Tibial artery (tissue), 4 donors: ENCODE measurements around the gene OBSCN.
A peak's percentile ranks its signal among the peaks of the same experiment; 100 is the strongest.

Experiments
- DNase-seq, 2 donors: peaks; one replicate each; pipeline ENCODE4 v3.0.0-alpha.2; 2019
- H3K27ac ChIP-seq, 2 donors: fragments of 200-600 bp; sonication (generic) in 1 of 2; 1 replicate in 1 of 2; 2 replicates in 1 of 2; pipeline ENCODE4 v1.5.1; 2018 to 2019; ENCODE audit warnings: mild to moderate bottlenecking in 1 of 2
- H3K27me3 ChIP-seq, 2 donors: fragments of 200-600 bp; sonication (generic) in 1 of 2; one replicate each; pipeline versions ENCODE4 v1.5.1 to v1.6.0; 2016 to 2019
- H3K36me3 ChIP-seq, 3 donors: fragments of 200-600 bp; sonication (generic) in 2 of 3; one replicate each; pipeline ENCODE4 v1.5.1; 2016 to 2019; ENCODE audit warnings: mild to moderate bottlenecking in 2 of 3
- H3K4me1 ChIP-seq, 4 donors: fragments of 200-600 bp; sonication (generic) in 2 of 4; 1 replicate in 3 of 4; 2 replicates in 1 of 4; pipeline ENCODE4 v1.5.1; 2016 to 2019
- H3K4me3 ChIP-seq, 2 donors: fragments of 200-600 bp; sonication (generic) in 1 of 2; 1 replicate in 1 of 2; 2 replicates in 1 of 2; pipeline ENCODE4 v1.5.1; 2018 to 2019; ENCODE audit warnings: mild to moderate bottlenecking in 2 of 2
- H3K9me3 ChIP-seq, 3 donors: fragments of 200-600 bp; sonication (generic) in 1 of 3; one replicate each; pipeline ENCODE4 v1.5.1; 2016 to 2019
- intact Hi-C: fragments of 100-400 bp; cut with DNase I; formaldehyde crosslinking; loops from one replicate; pipeline ENCODE4 v1.15.0; 2023; ENCODE audit warnings: low total_unique reads
- TF ChIP-seq, protein P1 (sequence below), 2 experiments: fragments of 200-600 bp in 1 of 2; fragments of 450-650 bp in 1 of 2; IDR thresholded peaks; one replicate each; pipeline ENCODE4 v1.5.1; 2017 to 2019; ENCODE audit warnings: antibody characterized with exemption in 2 of 2, mild to moderate bottlenecking in 1 of 2, moderate library complexity in 1 of 2

The OBSCN gene

DNA sequence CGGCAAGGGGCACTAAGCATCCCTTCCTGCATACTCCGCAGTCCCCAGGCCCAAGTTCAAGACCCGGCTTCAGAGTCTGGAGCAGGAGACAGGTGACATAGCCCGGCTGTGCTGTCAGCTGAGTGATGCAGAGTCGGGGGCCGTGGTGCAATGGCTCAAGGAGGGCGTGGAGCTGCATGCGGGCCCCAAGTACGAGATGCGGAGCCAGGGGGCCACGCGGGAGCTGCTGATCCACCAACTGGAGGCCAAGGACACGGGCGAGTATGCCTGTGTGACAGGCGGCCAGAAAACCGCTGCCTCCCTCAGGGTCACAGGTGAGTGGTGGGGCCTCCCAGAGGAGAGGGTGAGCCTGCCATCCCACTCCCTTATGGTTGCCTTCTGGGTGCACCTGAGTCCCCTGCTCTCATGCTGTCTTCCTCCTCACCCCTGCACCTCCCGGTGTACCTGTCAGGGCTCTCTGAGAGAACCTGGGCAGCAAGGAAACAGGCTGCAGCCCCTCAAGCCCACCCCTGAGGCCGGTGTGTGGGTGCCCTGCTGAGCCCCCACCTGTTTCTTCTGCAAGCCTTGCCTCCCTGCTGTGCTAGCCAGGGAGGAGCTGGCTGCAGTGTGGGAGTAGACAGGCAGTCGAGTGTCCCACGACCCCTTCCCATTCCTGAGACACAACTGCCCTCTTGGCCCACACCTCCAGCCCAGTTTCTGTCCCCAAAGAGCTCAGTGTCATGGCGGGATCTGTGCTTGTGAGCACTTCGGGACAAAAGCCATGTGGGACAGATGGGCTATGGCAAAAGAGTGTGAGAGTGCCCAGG is 99.6 kb downstream of the OBSCN start:
- Histone ChIP-seq H3K4me1 (no peaks in the 10 kb centered on the region), H3K9me3 (peaks cover 0 to 25% (median 12%) of the 10 kb centered on the region in 3 donors), H3K27me3 (peaks cover 0 to 19% of the 10 kb centered on the region in 2 donors), H3K4me3 (no peak overlapping the region), H3K36me3 (peaks cover 0 to 14% (median 0%) of the 10 kb centered on the region in 3 donors), H3K27ac (no peak overlapping the region)
- intact Hi-C loops, result no loop called here
- TF ChIP-seq, protein P1, sequence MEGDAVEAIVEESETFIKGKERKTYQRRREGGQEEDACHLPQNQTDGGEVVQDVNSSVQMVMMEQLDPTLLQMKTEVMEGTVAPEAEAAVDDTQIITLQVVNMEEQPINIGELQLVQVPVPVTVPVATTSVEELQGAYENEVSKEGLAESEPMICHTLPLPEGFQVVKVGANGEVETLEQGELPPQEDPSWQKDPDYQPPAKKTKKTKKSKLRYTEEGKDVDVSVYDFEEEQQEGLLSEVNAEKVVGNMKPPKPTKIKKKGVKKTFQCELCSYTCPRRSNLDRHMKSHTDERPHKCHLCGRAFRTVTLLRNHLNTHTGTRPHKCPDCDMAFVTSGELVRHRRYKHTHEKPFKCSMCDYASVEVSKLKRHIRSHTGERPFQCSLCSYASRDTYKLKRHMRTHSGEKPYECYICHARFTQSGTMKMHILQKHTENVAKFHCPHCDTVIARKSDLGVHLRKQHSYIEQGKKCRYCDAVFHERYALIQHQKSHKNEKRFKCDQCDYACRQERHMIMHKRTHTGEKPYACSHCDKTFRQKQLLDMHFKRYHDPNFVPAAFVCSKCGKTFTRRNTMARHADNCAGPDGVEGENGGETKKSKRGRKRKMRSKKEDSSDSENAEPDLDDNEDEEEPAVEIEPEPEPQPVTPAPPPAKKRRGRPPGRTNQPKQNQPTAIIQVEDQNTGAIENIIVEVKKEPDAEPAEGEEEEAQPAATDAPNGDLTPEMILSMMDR (IDR thresholded peaks at IDR 0.05), result no peak
- peak in 1 of 2 donors; percentile 54 for DNase-seq

DNA sequence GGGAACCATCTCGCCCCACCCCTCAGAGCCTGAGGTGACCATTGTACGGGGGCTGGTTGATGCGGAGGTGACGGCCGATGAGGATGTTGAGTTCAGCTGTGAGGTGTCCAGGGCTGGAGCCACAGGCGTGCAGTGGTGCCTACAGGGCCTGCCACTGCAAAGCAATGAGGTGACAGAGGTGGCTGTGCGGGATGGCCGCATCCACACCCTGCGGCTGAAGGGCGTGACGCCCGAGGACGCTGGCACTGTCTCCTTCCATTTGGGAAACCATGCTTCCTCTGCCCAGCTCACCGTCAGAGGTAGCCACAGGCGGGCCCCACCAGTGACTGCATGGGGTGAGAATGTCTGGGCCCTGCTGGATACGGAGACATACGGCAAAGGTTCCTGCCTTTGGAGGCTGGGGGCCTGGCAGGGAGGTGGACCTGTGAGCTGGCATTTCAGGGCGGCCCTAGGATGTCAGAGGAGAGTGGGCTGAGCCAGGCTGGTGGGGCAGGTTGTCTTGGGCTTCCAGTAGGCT is 100.3 kb downstream of the OBSCN start:
- Histone ChIP-seq H3K9me3 (peaks cover 0 to 24% (median 12%) of the 10 kb centered on the region in 3 donors), H3K4me3 (no peak overlapping the region), H3K27me3 (peaks cover 0 to 19% of the 10 kb centered on the region in 2 donors), H3K36me3 (peaks cover 0 to 14% (median 0%) of the 10 kb centered on the region in 3 donors), H3K27ac (no peak overlapping the region), H3K4me1 (no peaks in the 10 kb centered on the region)
- intact Hi-C loops, result no loop called here
- no peak for DNase-seq
- TF ChIP-seq, protein P1 (IDR thresholded peaks at IDR 0.05), result no peak

DNA sequence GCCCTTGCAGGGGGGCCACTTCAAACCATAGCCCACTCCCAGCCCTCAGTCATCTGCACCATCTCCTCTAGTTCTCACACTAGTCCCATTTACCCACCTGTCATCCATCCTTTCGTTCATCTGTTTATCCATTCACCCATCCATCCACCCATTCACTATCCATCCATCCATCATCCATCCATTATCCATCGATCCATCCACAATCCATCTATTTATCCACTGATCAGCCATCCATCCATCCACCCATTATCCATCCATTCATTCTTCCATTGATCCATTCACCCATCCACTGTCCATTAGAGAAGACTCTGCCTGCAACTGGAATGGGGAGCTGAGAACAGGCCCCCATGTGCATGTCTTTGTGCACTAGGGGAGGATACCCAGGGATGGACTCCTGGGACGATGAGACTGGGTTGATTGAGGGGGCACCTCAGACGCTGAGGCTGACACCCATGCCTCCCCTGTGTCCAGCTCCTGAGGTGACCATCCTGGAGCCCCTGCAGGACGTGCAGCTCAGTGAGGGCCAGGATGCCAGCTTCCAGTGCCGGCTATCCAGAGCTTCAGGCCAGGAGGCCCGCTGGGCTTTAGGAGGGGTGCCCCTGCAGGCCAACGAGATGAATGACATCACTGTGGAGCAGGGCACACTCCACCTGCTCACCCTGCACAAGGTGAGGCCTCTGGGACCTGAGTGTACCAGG is 100.9 kb downstream of the OBSCN start:
- Histone ChIP-seq H3K36me3 (peaks cover 0 to 14% (median 0%) of the 10 kb centered on the region in 3 donors), H3K9me3 (peaks cover 0 to 18% (median 10%) of the 10 kb centered on the region in 3 donors), H3K4me3 (no peak overlapping the region), H3K27me3 (peaks cover 0 to 19% of the 10 kb centered on the region in 2 donors), H3K27ac (no peak overlapping the region), H3K4me1 (no peaks in the 10 kb centered on the region)
- TF ChIP-seq, protein P1 (IDR thresholded peaks at IDR 0.05), result no peak
- no peak for DNase-seq
- intact Hi-C loops, result no loop called here

DNA sequence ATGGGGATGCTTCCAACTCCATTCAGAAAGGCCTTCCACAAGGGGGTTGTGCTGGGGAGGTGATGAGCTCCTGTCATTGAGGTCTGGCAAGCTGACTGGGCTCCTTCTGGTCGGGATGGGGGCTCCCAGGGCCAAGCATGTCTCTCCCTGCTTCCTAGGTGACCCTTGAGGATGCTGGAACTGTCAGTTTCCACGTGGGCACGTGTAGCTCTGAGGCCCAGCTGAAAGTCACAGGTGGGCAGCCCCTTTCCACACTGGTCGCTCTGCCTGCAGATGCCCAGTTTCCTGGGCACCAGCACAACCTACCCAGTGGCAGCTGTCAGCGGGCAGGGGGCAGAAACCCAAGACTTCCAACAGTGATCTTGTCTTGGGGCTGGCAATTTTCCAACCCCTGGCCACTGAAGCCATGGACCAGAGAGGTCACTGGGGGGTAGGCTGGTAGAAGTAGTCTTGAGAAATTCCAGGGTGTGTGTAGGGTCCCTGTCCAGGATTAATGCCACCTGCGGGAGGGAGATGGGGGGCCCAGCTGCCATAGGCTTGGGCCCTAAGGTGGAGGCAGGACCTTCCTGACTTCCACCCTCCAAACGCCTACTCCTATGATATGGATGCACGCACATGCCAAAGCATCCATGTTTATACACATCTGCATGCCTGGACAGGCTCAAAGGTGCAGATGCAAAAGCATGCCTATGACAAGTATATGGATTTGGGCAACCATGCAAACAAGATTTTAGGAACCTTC is 101.7 kb downstream of the OBSCN start:
- no peaks in the 10 kb centered on the region for H3K4me1 ChIP-seq
- H3K36me3 ChIP-seq, result peaks cover 0 to 8% (median 0%) of the 10 kb centered on the region in 3 donors
- H3K9me3 ChIP-seq, result peaks cover 0 to 13% (median 10%) of the 10 kb centered on the region in 3 donors
- DNase-seq, result no peak
- intact Hi-C loops, result no loop called here
- no peak overlapping the region for H3K4me3 ChIP-seq
- TF ChIP-seq, protein P1 (IDR thresholded peaks at IDR 0.05), result no peak
- H3K27ac ChIP-seq, result no peak overlapping the region
- H3K27me3 ChIP-seq, result peaks cover 0 to 19% of the 10 kb centered on the region in 2 donors

DNA sequence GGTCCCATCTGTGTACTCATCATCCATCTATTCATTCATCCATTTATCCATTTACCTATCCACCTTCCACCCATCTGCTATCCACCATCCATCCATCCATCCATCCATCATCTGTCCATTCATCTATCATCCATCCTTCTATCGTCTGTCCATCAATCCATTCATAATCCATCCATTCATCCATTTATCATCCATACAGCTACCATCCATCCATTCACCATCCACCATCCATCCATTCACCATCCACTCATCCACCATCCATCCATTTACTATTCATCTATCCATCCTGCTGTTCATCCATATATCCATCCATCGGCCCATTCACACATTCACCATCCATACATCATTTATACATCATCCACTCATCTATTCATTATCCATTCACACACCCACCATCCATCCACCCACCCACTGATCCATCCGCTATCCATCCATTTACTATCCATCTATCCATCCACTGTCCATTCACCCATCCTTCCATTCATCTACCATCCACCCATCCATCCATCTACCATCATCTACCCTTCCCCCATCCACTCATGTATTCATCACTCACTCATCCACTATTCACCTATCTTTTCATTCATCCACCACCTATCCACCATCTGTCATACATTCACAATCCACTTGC is 102.4 kb downstream of the OBSCN start:
- TF ChIP-seq, protein P1 (IDR thresholded peaks at IDR 0.05), result no peak
- Histone ChIP-seq H3K4me1 (no peaks in the 10 kb centered on the region), H3K9me3 (peaks cover 0 to 13% (median 10%) of the 10 kb centered on the region in 3 donors), H3K36me3 (peaks cover 0 to 8% (median 0%) of the 10 kb centered on the region in 3 donors), H3K27ac (no peak overlapping the region), H3K27me3 (peaks cover 0 to 19% of the 10 kb centered on the region in 2 donors), H3K4me3 (no peak overlapping the region)
- intact Hi-C loops, result no loop called here
- DNase-seq, result no peak
